A172 (cell line): Measurements from ENCODE around the gene ACTL8. TPM values are rescaled to one million over a fixed set of nuclear protein-coding genes. Genes with fewer than 3 reads are reported as not detected.

Experiments used
- DNase-seq: peaks from one replicate; pipeline ENCODE4 v3.0.0-alpha.2; 2015; ENCODE audit warnings: low spot score
- total RNA-seq: library from RNA; depleted of rRNA; stranded (reverse); fragments of >200 nt; shearing (Covaris generic); gene quantifications from 2 replicates; pipeline ENCODE4 v1.2.3, GENCODE V29; 2014

Gene ACTL8
- total RNA-seq, 1 experiment from 2014 or later = not detected

GRCh38 chr1:17805869-17806684 is 50.9 kb downstream of the ACTL8 start:
- DNase-seq = no peak

- no peak for DNase-seq
Observed at GRCh38 chr1:17808816-17809215, 53.7 kb downstream of the ACTL8 start.

- no peak for DNase-seq
Observed at GRCh38 chr1:17810668-17811067, 55.5 kb downstream of the ACTL8 start.

- no peak for DNase-seq
Observed at GRCh38 chr1:17816511-17816910, 61.4 kb downstream of the ACTL8 start.

- peak; percentile 13 for DNase-seq
Observed at GRCh38 chr1:17819129-17819802, 64.1 kb downstream of the ACTL8 start.

- no peak for DNase-seq
Observed at GRCh38 chr1:17820198-17820597, 65.1 kb downstream of the ACTL8 start.

GRCh38 chr1:17822741-17823426 is 67.8 kb downstream of the ACTL8 start:
- DNase-seq = no peak

- no peak for DNase-seq
Observed at GRCh38 chr1:17825273-17826164, 70.4 kb downstream of the ACTL8 start.

- no peak for DNase-seq
Observed at GRCh38 chr1:17826165-17826488, 71.0 kb downstream of the ACTL8 start.

- DNase-seq = no peak
Observed at GRCh38 chr1:17828991-17829390, 73.9 kb downstream of the ACTL8 start.

GRCh38 chr1:17829579-17829978 is 74.4 kb downstream of the ACTL8 start:
- DNase-seq = no peak

- DNase-seq = peak; percentile 32
Observed at GRCh38 chr1:17831597-17831996, 76.5 kb downstream of the ACTL8 start.

- DNase-seq = no peak
Observed at GRCh38 chr1:17833661-17834501, 78.7 kb downstream of the ACTL8 start.

GRCh38 chr1:17834561-17835100 is 79.5 kb downstream of the ACTL8 start:
- no peak for DNase-seq

GRCh38 chr1:17837233-17838030 is 82.3 kb downstream of the ACTL8 start:
- no peak for DNase-seq

- DNase-seq = no peak
Observed at GRCh38 chr1:17839641-17840196, 84.6 kb downstream of the ACTL8 start.

GRCh38 chr1:17841944-17842343 is 86.8 kb downstream of the ACTL8 start:
- DNase-seq = no peak

- DNase-seq = no peak
Observed at GRCh38 chr1:17842686-17843085, 87.6 kb downstream of the ACTL8 start.

GRCh38 chr1:17844185-17844826 is 89.2 kb downstream of the ACTL8 start:
- no peak for DNase-seq
